Osteoblast (primary cell): Measurements from ENCODE around the gene PLD4. TPM values are rescaled to one million over a fixed set of nuclear protein-coding genes. Genes with fewer than 3 reads are reported as not detected.
"Not testable (repeated sequence)": the region's sequence is repeated elsewhere in the genome, so short reads cannot be mapped to it uniquely, and the experiment has no call there.

Experiments used
- DNase-seq: peaks from one replicate; pipeline ENCODE4 v3.0.0; 2011; ENCODE audit warnings: low spot score, mixed read lengths; ENCODE audit not compliant: insufficient read length; ENCODE audit errors: missing footprints
- H2AFZ ChIP-seq: 2 replicates; pipeline ENCODE4 v1.6.0; 2011; ENCODE audit warnings: mild to moderate bottlenecking, low read length
- H3K27ac ChIP-seq: 2 replicates; pipeline ENCODE4 v1.5.1; 2011; ENCODE audit warnings: mild to moderate bottlenecking, low read depth, low read length, moderate library complexity
- H3K27me3 ChIP-seq: 2 replicates; pipeline ENCODE4 v1.6.0; 2012; ENCODE audit warnings: mild to moderate bottlenecking, control low read depth, inconsistent platforms, low read length, moderate library complexity; ENCODE audit not compliant: insufficient read depth
- H3K36me3 ChIP-seq: 2 replicates; pipeline ENCODE4 v1.5.1; 2011; ENCODE audit warnings: mild to moderate bottlenecking, low read length, control low read depth, moderate library complexity; ENCODE audit not compliant: insufficient read depth
- H3K4me1 ChIP-seq: 2 replicates; pipeline ENCODE4 v1.5.1; 2011; ENCODE audit warnings: mild to moderate bottlenecking, low read length, control low read depth, moderate library complexity; ENCODE audit not compliant: insufficient read depth
- H3K4me2 ChIP-seq: 2 replicates; pipeline ENCODE4 v1.6.0; 2011; ENCODE audit warnings: mild to moderate bottlenecking, low read length; ENCODE audit not compliant: insufficient read depth
- H3K4me3 ChIP-seq: fragments of 200-600 bp; sonication (generic); 3 replicates; pipeline ENCODE4 v1.5.1; 2012; ENCODE audit warnings: mild to moderate bottlenecking, low read length, inconsistent platforms; ENCODE audit not compliant: insufficient read depth
- H3K79me2 ChIP-seq: 2 replicates; pipeline ENCODE4 v1.6.0; 2012; ENCODE audit warnings: mild to moderate bottlenecking, low read length, control low read depth, inconsistent platforms; ENCODE audit not compliant: insufficient read depth
- H3K9me3 ChIP-seq: 2 replicates; pipeline ENCODE4 v1.5.1; 2011; ENCODE audit warnings: low read depth, low read length, control low read depth
- H4K20me1 ChIP-seq: 2 replicates; pipeline ENCODE4 v1.6.0; 2012; ENCODE audit warnings: mild to moderate bottlenecking, low read length, control low read depth; ENCODE audit not compliant: insufficient read depth
- total RNA-seq: library from RNA; depleted of rRNA; stranded (reverse); fragments of >200 nt; gene quantifications from 2 replicates; pipeline ENCODE4 v1.2.3, GENCODE V29; 2012
- TF ChIP-seq, protein P1 (sequence below): IDR thresholded peaks from 2 replicates; pipeline ENCODE4 v1.5.1; 2011; ENCODE audit warnings: mild to moderate bottlenecking, low read depth, low read length, moderate library complexity; ENCODE audit errors: extremely low read depth

The PLD4 gene
- total RNA-seq, 1 donor: not detected

DNA sequence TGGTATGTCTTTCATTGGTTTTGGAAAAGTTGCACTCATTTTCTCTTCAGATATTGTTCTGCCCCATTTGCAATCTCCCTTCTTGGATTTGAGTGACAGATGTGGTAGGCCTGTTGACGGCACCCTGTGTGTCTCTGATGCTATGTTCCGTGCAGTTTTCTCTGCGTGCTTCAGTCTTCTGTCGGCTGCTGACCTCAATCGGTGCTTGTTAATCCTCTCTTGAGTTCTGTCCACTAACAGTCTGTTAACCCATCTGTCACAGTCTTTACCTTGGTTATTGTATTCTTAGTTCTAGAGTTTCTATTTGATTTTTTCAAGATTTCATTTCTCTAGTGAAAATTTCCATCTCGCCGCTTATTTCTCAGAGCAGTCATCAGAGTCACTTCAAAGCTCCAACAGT is 20.7 kb upstream of the PLD4 start:
- no peaks in the 10 kb centered on the region for H4K20me1 ChIP-seq
- H3K27me3 ChIP-seq: peaks cover 17% of the 10 kb centered on the region
- no peak overlapping the region for H2AFZ ChIP-seq
- TF ChIP-seq, protein P1, sequence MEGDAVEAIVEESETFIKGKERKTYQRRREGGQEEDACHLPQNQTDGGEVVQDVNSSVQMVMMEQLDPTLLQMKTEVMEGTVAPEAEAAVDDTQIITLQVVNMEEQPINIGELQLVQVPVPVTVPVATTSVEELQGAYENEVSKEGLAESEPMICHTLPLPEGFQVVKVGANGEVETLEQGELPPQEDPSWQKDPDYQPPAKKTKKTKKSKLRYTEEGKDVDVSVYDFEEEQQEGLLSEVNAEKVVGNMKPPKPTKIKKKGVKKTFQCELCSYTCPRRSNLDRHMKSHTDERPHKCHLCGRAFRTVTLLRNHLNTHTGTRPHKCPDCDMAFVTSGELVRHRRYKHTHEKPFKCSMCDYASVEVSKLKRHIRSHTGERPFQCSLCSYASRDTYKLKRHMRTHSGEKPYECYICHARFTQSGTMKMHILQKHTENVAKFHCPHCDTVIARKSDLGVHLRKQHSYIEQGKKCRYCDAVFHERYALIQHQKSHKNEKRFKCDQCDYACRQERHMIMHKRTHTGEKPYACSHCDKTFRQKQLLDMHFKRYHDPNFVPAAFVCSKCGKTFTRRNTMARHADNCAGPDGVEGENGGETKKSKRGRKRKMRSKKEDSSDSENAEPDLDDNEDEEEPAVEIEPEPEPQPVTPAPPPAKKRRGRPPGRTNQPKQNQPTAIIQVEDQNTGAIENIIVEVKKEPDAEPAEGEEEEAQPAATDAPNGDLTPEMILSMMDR: no peak
- H3K4me3 ChIP-seq: no peak overlapping the region
- no peak for DNase-seq
- H3K4me1 ChIP-seq: no peaks in the 10 kb centered on the region
- H3K27ac ChIP-seq: no peak overlapping the region
- no peaks in the 10 kb centered on the region for H3K36me3 ChIP-seq
- H3K79me2 ChIP-seq: no peaks in the 10 kb centered on the region
- peaks cover 3% of the 10 kb centered on the region for H3K9me3 ChIP-seq
- no peak overlapping the region for H3K4me2 ChIP-seq

DNA sequence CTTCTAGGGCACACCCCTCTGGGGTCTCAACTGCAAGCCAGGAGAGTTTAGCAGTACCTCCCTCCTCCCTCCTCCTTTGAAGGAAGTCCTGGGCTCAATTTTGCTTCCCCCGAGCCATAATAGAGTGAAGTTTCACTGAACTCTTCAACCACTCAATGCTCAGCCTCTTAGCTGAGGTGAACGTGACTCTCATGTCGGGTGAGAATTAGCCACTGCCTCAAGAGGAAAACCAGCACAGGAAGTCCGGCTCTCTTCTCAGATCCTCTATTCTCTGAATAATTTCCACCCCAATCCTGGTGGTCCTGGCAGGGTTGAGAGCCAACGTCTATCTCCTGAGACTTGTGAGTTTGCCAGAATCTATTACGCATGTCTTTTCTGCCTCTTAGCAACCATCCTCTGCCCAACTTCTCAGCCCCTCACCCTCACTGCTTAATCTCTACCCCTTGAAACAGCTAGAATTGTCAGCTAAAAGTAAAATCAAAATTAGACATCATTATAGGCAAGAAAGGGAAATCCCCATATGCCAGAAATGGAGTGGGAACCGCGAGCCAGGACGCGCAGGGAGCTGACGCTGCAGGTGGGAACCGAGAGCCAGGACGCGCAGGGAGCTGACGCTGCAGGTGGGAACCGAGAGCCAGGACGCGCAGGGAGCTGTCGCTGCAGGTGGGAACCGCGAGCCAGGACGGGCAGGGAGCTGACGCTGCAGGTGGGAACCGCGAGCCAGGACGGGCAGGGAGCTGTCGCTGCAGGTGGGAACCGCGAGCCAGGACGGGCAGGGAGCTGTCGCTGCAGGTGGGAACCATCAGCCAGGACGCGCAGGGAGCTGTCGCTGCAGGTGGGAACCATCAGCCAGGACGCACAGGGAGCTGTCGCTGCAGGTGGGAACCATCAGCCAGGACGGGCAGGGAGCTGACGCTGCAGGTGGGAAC is 19.8 kb upstream of the PLD4 start:
- not testable (repeated sequence) for H3K9me3 ChIP-seq, H3K4me3 ChIP-seq, H3K4me1 ChIP-seq, H3K79me2 ChIP-seq, H3K4me2 ChIP-seq, H3K36me3 ChIP-seq, H3K27ac ChIP-seq, H4K20me1 ChIP-seq, H2AFZ ChIP-seq
- peaks cover 17% of the 10 kb centered on the region for H3K27me3 ChIP-seq
- DNase-seq: peak; percentile 41

DNA sequence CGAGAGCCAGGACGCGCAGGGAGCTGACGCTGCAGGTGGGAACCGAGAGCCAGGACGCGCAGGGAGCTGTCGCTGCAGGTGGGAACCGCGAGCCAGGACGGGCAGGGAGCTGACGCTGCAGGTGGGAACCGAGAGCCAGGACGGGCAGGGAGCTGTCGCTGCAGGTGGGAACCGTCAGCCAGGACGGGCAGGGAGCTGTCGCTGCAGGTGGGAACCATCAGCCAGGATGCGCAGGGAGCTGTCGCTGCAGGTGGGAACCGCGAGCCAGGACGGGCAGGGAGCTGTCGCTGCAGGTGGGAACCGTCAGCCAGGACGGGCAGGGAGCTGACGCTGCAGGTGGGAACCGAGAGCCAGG is 19.1 kb upstream of the PLD4 start:
- not testable (repeated sequence) for H3K27ac ChIP-seq, H3K79me2 ChIP-seq, H3K4me1 ChIP-seq, H3K9me3 ChIP-seq, H4K20me1 ChIP-seq, H3K36me3 ChIP-seq, DNase-seq, H3K4me3 ChIP-seq, H2AFZ ChIP-seq, H3K4me2 ChIP-seq
- H3K27me3 ChIP-seq: peaks cover 17% of the 10 kb centered on the region

DNA sequence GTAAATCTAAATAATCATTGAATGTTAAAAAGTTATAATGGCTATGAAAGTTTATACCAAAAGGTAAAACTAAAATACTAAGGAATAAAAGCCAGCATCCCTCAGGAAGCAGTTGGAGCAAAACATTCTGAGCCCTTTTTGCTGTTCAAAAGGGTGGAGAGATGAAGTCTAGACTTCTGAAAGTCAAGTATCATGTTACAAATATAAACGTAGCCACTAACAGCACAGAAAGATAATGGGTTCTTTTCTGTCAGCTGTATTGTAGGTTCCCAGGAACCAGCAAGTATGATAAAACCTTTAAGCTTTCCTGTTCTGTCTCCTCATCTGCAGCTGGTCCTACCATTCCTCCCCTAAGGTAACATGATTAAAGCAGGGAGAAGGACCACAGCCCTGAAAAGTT is 16.4 kb upstream of the PLD4 start:
- Histone ChIP-seq H3K36me3 (no peaks in the 10 kb centered on the region), H3K4me1 (no peaks in the 10 kb centered on the region), H2AFZ (no peak overlapping the region), H3K79me2 (no peaks in the 10 kb centered on the region), H3K4me2 (no peak overlapping the region), H3K27me3 (peaks cover 15% of the 10 kb centered on the region), H3K27ac (no peak overlapping the region), H3K9me3 (peaks cover 8% of the 10 kb centered on the region), H3K4me3 (no peak overlapping the region), H4K20me1 (no peaks in the 10 kb centered on the region)
- no peak for DNase-seq
- TF ChIP-seq, protein P1: no peak

DNA sequence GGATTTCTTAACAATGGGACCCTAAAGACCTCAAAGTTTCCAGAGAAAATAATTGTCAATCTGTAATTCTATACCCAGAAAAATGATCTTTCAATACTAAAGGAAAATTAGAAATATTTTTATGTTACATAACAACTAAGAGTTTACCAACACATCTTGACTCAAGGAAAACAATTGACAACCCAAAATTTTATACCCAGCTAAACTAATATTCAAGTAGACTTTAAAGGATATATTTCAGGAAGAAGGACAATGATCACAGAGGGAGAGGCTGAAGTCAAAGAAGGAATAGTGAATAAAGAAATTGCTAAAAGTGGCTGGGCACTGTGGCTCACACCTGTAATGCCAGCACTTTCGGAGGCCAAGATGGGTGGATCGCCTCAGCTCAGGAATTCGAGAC is 12.6 kb upstream of the PLD4 start:
- Histone ChIP-seq H3K36me3 (no peaks in the 10 kb centered on the region), H3K79me2 (no peaks in the 10 kb centered on the region), H4K20me1 (no peaks in the 10 kb centered on the region)

More for the DNA sequence above, 12.6 kb upstream of the PLD4 start:
- DNase-seq: no peak
- no peaks in the 10 kb centered on the region for H3K4me1 ChIP-seq
- TF ChIP-seq, protein P1: no peak
- no peak overlapping the region for H2AFZ ChIP-seq
- H3K27me3 ChIP-seq: peaks cover 28% of the 10 kb centered on the region
- no peak overlapping the region for H3K4me3 ChIP-seq
- H3K4me2 ChIP-seq: no peak overlapping the region
- peaks cover 8% of the 10 kb centered on the region for H3K9me3 ChIP-seq
- no peak overlapping the region for H3K27ac ChIP-seq
